ENCODE results near the gene IGFBPL1.
"Not testable (repeated sequence)": the region's sequence is repeated elsewhere in the genome, so short reads cannot be mapped to it uniquely, and the experiment has no call there.

Gene IGFBPL1

GRCh38 chr9:38423973-38424843, at the start of gene IGFBPL1:
Gene IGFBPL1, minus strand, starts transcription at chr9:38424454. Its CDS starts 30 bp downstream, at chr9:38424424.
- DNase-seq (ENCODE audit: low read depth) = peak; percentile 70
- Histone ChIP-seq H3K9me3 (ENCODE audit: control insufficient read depth, low read length) (no peaks in the 10 kb centered on the region), H3K36me3 (ENCODE audit: control insufficient read depth, insufficient read depth, low read length, severe bottlenecking) (no peaks in the 10 kb centered on the region), H3K4me3 (ENCODE audit: low read length) (peak within 1 kb of the TSS; percentile 73), H3K4me1 (ENCODE audit: control insufficient read depth, insufficient read depth, low read length) (peaks cover 13% of the 10 kb centered on the region), H3K27me3 (replicated peaks; ENCODE audit: control insufficient read depth, insufficient read depth, low read length) (peaks cover 47% of the 10 kb centered on the region), H3K9ac (ENCODE audit: low read length) (peak within 1 kb of the TSS; percentile 35)

GRCh38 chr9:38472583-38473249, 48.5 kb upstream of the IGFBPL1 start:
- H3K27me3 ChIP-seq (replicated peaks; ENCODE audit: control insufficient read depth, insufficient read depth, low read length) = peaks cover 14% of the 10 kb centered on the region
- DNase-seq (ENCODE audit: low read depth); H3K4me1 ChIP-seq (ENCODE audit: control insufficient read depth, insufficient read depth, low read length); H3K9ac ChIP-seq (ENCODE audit: low read length); H3K36me3 ChIP-seq (ENCODE audit: control insufficient read depth, insufficient read depth, low read length, severe bottlenecking); H3K4me3 ChIP-seq (ENCODE audit: low read length): not testable (repeated sequence)
- peaks cover 16% of the 10 kb centered on the region for H3K9me3 ChIP-seq (ENCODE audit: control insufficient read depth, low read length)

GRCh38 chr9:38467404-38467803, 43.1 kb upstream of the IGFBPL1 start:
- DNase-seq (ENCODE audit: low read depth) = no peak
- Histone ChIP-seq H3K4me1 (ENCODE audit: control insufficient read depth, insufficient read depth, low read length) (no peaks in the 10 kb centered on the region), H3K9ac (ENCODE audit: low read length) (no peak overlapping the region), H3K4me3 (ENCODE audit: low read length) (no peak overlapping the region), H3K36me3 (ENCODE audit: control insufficient read depth, insufficient read depth, low read length, severe bottlenecking) (no peaks in the 10 kb centered on the region), H3K27me3 (replicated peaks; ENCODE audit: control insufficient read depth, insufficient read depth, low read length) (peaks cover 17% of the 10 kb centered on the region), H3K9me3 (ENCODE audit: control insufficient read depth, low read length) (no peaks in the 10 kb centered on the region)

- H3K27me3 ChIP-seq (replicated peaks; ENCODE audit: control insufficient read depth, insufficient read depth, low read length) = peaks cover 25% of the 10 kb centered on the region
- no peak for DNase-seq (ENCODE audit: low read depth)
- no peak overlapping the region for H3K9ac ChIP-seq (ENCODE audit: low read length)
- H3K9me3 ChIP-seq (ENCODE audit: control insufficient read depth, low read length) = peaks cover 9% of the 10 kb centered on the region
- no peaks in the 10 kb centered on the region for H3K4me1 ChIP-seq (ENCODE audit: control insufficient read depth, insufficient read depth, low read length)
- no peaks in the 10 kb centered on the region for H3K36me3 ChIP-seq (ENCODE audit: control insufficient read depth, insufficient read depth, low read length, severe bottlenecking)
- H3K4me3 ChIP-seq (ENCODE audit: low read length) = no peak overlapping the region
Measured at GRCh38 chr9:38453835-38454234, 29.6 kb upstream of the IGFBPL1 start.

- peaks cover 9% of the 10 kb centered on the region for H3K9me3 ChIP-seq (ENCODE audit: control insufficient read depth, low read length)
- DNase-seq (ENCODE audit: low read depth) = no peak
- no peak overlapping the region for H3K4me3 ChIP-seq (ENCODE audit: low read length)
- peaks cover 12% of the 10 kb centered on the region for H3K27me3 ChIP-seq (replicated peaks; ENCODE audit: control insufficient read depth, insufficient read depth, low read length)
- H3K4me1 ChIP-seq (ENCODE audit: control insufficient read depth, insufficient read depth, low read length) = no peaks in the 10 kb centered on the region
- no peak overlapping the region for H3K9ac ChIP-seq (ENCODE audit: low read length)
- no peaks in the 10 kb centered on the region for H3K36me3 ChIP-seq (ENCODE audit: control insufficient read depth, insufficient read depth, low read length, severe bottlenecking)
Measured at GRCh38 chr9:38451162-38451561, 26.9 kb upstream of the IGFBPL1 start.

- DNase-seq (ENCODE audit: low read depth) = no peak
- peaks cover 9% of the 10 kb centered on the region for H3K9me3 ChIP-seq (ENCODE audit: control insufficient read depth, low read length)
- H3K4me1 ChIP-seq (ENCODE audit: control insufficient read depth, insufficient read depth, low read length) = peaks cover 13% of the 10 kb centered on the region
- no peak overlapping the region for H3K4me3 ChIP-seq (ENCODE audit: low read length)
- H3K27me3 ChIP-seq (replicated peaks; ENCODE audit: control insufficient read depth, insufficient read depth, low read length) = peaks cover 5% of the 10 kb centered on the region
- H3K9ac ChIP-seq (ENCODE audit: low read length) = no peak overlapping the region
- no peaks in the 10 kb centered on the region for H3K36me3 ChIP-seq (ENCODE audit: control insufficient read depth, insufficient read depth, low read length, severe bottlenecking)
Measured at GRCh38 chr9:38447703-38448102, 23.4 kb upstream of the IGFBPL1 start.

- H3K9me3 ChIP-seq (ENCODE audit: control insufficient read depth, low read length) = peaks cover 1% of the 10 kb centered on the region
- no peaks in the 10 kb centered on the region for H3K36me3 ChIP-seq (ENCODE audit: control insufficient read depth, insufficient read depth, low read length, severe bottlenecking)
- DNase-seq (ENCODE audit: low read depth) = no peak
- H3K9ac ChIP-seq (ENCODE audit: low read length) = no peak overlapping the region
- no peak overlapping the region for H3K4me3 ChIP-seq (ENCODE audit: low read length)
- H3K27me3 ChIP-seq (replicated peaks; ENCODE audit: control insufficient read depth, insufficient read depth, low read length) = peaks cover 20% of the 10 kb centered on the region
- H3K4me1 ChIP-seq (ENCODE audit: control insufficient read depth, insufficient read depth, low read length) = peaks cover 13% of the 10 kb centered on the region
Measured at GRCh38 chr9:38445154-38446043, 21.1 kb upstream of the IGFBPL1 start.

- Histone ChIP-seq H3K4me1 (ENCODE audit: control insufficient read depth, insufficient read depth, low read length) (peaks cover 13% of the 10 kb centered on the region), H3K4me3 (ENCODE audit: low read length) (no peak overlapping the region), H3K36me3 (ENCODE audit: control insufficient read depth, insufficient read depth, low read length, severe bottlenecking) (no peaks in the 10 kb centered on the region), H3K27me3 (replicated peaks; ENCODE audit: control insufficient read depth, insufficient read depth, low read length) (peaks cover 20% of the 10 kb centered on the region), H3K9me3 (ENCODE audit: control insufficient read depth, low read length) (no peaks in the 10 kb centered on the region), H3K9ac (ENCODE audit: low read length) (no peak overlapping the region)
- peak; percentile 10 for DNase-seq (ENCODE audit: low read depth)
Measured at GRCh38 chr9:38443597-38443996, 19.3 kb upstream of the IGFBPL1 start.

GRCh38 chr9:38443181-38443580, 18.9 kb upstream of the IGFBPL1 start:
- Histone ChIP-seq H3K9ac (ENCODE audit: low read length) (no peak overlapping the region), H3K27me3 (replicated peaks; ENCODE audit: control insufficient read depth, insufficient read depth, low read length) (peaks cover 20% of the 10 kb centered on the region), H3K36me3 (ENCODE audit: control insufficient read depth, insufficient read depth, low read length, severe bottlenecking) (no peaks in the 10 kb centered on the region), H3K4me3 (ENCODE audit: low read length) (no peak overlapping the region), H3K4me1 (ENCODE audit: control insufficient read depth, insufficient read depth, low read length) (peaks cover 13% of the 10 kb centered on the region), H3K9me3 (ENCODE audit: control insufficient read depth, low read length) (no peaks in the 10 kb centered on the region)
- DNase-seq (ENCODE audit: low read depth) = peak; percentile 7

- peaks cover 20% of the 10 kb centered on the region for H3K27me3 ChIP-seq (replicated peaks; ENCODE audit: control insufficient read depth, insufficient read depth, low read length)
- no peak overlapping the region for H3K9ac ChIP-seq (ENCODE audit: low read length)
- peaks cover 14% of the 10 kb centered on the region for H3K4me1 ChIP-seq (ENCODE audit: control insufficient read depth, insufficient read depth, low read length)
- H3K4me3 ChIP-seq (ENCODE audit: low read length) = no peak overlapping the region
- H3K9me3 ChIP-seq (ENCODE audit: control insufficient read depth, low read length) = no peaks in the 10 kb centered on the region
- H3K36me3 ChIP-seq (ENCODE audit: control insufficient read depth, insufficient read depth, low read length, severe bottlenecking) = no peaks in the 10 kb centered on the region
- DNase-seq (ENCODE audit: low read depth) = no peak
Measured at GRCh38 chr9:38442473-38443096, 18.3 kb upstream of the IGFBPL1 start.
